BLaER1 (cell line): ENCODE results near the gene RARRES2.

Source experiments
- H3K27ac ChIP-seq: shearing (Covaris generic); formaldehyde crosslinking; 2 replicates; pipeline ENCODE4 v1.8.1; 2022
- H3K27me3 ChIP-seq: shearing (Covaris generic); formaldehyde crosslinking; 2 replicates; pipeline ENCODE4 v1.8.1; 2022
- H3K36me3 ChIP-seq: shearing (Covaris generic); formaldehyde crosslinking; 2 replicates; pipeline ENCODE4 v1.8.1; 2022
- H3K4me1 ChIP-seq: shearing (Covaris generic); formaldehyde crosslinking; 2 replicates; pipeline ENCODE4 v1.8.1; 2022
- H3K4me2 ChIP-seq: shearing (Covaris generic); formaldehyde crosslinking; 2 replicates; pipeline ENCODE4 v1.8.1; 2022
- H3K4me3 ChIP-seq: shearing (Covaris generic); formaldehyde crosslinking; 2 replicates; pipeline ENCODE4 v1.8.1; 2022
- H3K9ac ChIP-seq: shearing (Covaris generic); formaldehyde crosslinking; 2 replicates; pipeline ENCODE4 v1.8.1; 2022
- H3K9me3 ChIP-seq: shearing (Covaris generic); formaldehyde crosslinking; 2 replicates; pipeline ENCODE4 v1.8.1; 2022
- H4K20me1 ChIP-seq: shearing (Covaris generic); formaldehyde crosslinking; 2 replicates; pipeline ENCODE4 v1.8.1; 2022
- Cebpa-rat ChIP-seq: shearing (Covaris generic); IDR thresholded peaks from 2 replicates; pipeline ENCODE4 v1.8.1; 2022

The RARRES2 gene

GRCh38 chr7:150340024-150340749 lies 1.2 kb downstream of the RARRES2 start:
- no peak for TF ChIP-seq Cebpa-rat
- Histone ChIP-seq H3K4me1 (no peaks in the 10 kb centered on the region), H3K4me3 (no peak overlapping the region), H3K9me3 (peaks cover 39% of the 10 kb centered on the region), H3K4me2 (no peak overlapping the region), H3K9ac (no peak overlapping the region), H3K27ac (no peak overlapping the region), H3K27me3 (peaks cover 33% of the 10 kb centered on the region), H4K20me1 (no peaks in the 10 kb centered on the region), H3K36me3 (no peaks in the 10 kb centered on the region)

- H3K27me3 ChIP-seq: peaks cover 33% of the 10 kb centered on the region
- H3K4me2 ChIP-seq: no peak overlapping the region
- no peak for TF ChIP-seq Cebpa-rat
- no peak overlapping the region for H3K4me3 ChIP-seq
- H3K9me3 ChIP-seq: peaks cover 31% of the 10 kb centered on the region
- H4K20me1 ChIP-seq: no peaks in the 10 kb centered on the region
- no peak overlapping the region for H3K9ac ChIP-seq
- no peak overlapping the region for H3K27ac ChIP-seq
- H3K36me3 ChIP-seq: no peaks in the 10 kb centered on the region
- no peaks in the 10 kb centered on the region for H3K4me1 ChIP-seq
Measured at GRCh38 chr7:150339409-150339809, 2.0 kb downstream of the RARRES2 start.

DNA sequence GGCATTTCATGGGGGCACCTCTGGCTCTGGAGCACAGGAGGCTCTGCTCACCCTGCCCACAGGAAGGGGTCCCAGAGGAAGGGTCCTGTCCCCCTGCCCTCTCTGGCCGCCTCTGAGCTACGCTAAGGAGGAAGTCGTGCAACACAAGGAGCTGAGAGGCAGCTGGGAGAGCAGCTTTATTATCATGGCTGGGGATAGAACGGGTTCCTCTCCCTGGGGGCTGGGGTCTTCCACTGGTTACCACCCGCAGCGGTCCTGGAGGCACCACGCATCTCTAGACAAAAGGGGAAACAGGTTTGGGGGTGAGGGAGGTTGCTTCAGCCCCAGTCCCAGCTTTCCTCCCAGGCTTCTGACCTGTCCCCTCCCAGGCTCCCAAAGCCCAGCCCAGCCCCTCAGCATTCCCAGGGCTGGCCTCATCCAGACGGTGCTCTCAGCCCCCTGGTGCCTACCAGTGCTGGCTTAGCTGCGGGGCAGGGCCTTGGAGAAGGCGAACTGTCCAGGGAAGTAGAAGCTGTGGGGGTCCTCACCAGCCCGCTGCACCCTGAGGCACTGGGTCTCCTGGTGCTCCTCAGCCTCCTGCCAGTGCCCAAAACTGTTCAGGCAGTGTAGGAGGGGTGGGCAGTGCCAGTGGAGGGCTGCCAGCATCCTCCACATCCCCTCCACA lies 3.1 kb downstream of the RARRES2 start:
- Histone ChIP-seq H3K9ac (no peak overlapping the region), H3K9me3 (peaks cover 23% of the 10 kb centered on the region), H3K27me3 (peaks cover 33% of the 10 kb centered on the region), H3K4me3 (no peak overlapping the region), H3K36me3 (no peaks in the 10 kb centered on the region), H4K20me1 (no peaks in the 10 kb centered on the region), H3K4me1 (no peaks in the 10 kb centered on the region), H3K27ac (no peak overlapping the region), H3K4me2 (no peak overlapping the region)
- TF ChIP-seq Cebpa-rat: no peak

DNA sequence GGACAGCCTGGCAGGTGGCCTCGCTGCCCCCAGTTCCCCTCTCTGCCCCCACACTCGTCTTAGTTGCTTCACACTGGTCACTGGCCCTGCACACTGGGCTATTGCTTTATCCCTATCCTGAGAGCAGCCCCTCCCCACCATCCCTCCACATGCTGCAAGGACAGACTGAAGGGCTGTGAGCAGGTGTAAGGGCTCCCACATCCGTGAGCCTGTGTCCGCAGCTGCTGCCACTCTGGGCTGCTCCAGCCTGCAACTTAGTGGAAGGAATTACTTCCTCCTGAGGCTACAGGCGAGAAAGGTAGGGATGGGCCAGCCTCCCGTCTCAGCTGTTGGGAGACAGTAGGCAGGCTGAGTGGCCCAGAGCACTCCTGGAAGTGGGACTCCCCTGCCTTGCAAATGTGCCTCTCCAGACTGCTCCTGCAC lies 3.8 kb downstream of the RARRES2 start:
- no peak overlapping the region for H3K27ac ChIP-seq
- no peak overlapping the region for H3K4me2 ChIP-seq
- no peak overlapping the region for H3K9ac ChIP-seq
- H3K4me1 ChIP-seq: no peaks in the 10 kb centered on the region
- peaks cover 17% of the 10 kb centered on the region for H3K9me3 ChIP-seq
- TF ChIP-seq Cebpa-rat: no peak
- H4K20me1 ChIP-seq: no peaks in the 10 kb centered on the region
- peaks cover 33% of the 10 kb centered on the region for H3K27me3 ChIP-seq
- H3K4me3 ChIP-seq: no peak overlapping the region
- no peaks in the 10 kb centered on the region for H3K36me3 ChIP-seq

- no peak overlapping the region for H3K4me3 ChIP-seq
- no peak overlapping the region for H3K9ac ChIP-seq
Measured at GRCh38 chr7:150337179-150337578, 4.2 kb downstream of the RARRES2 start.

GRCh38 chr7:150336746-150337145 lies 4.7 kb downstream of the RARRES2 start:
- Histone ChIP-seq H3K4me2 (no peak overlapping the region), H3K4me1 (no peaks in the 10 kb centered on the region), H3K9ac (no peak overlapping the region), H4K20me1 (no peaks in the 10 kb centered on the region), H3K27ac (no peak overlapping the region), H3K4me3 (no peak overlapping the region), H3K27me3 (peaks cover 27% of the 10 kb centered on the region), H3K9me3 (peaks cover 7% of the 10 kb centered on the region), H3K36me3 (no peaks in the 10 kb centered on the region)
- TF ChIP-seq Cebpa-rat: no peak

More at GRCh38 chr7:150337179-150337578, 4.2 kb downstream of the RARRES2 start:
- Histone ChIP-seq H3K4me1 (no peaks in the 10 kb centered on the region), H3K27me3 (peaks cover 31% of the 10 kb centered on the region), H3K9me3 (peaks cover 12% of the 10 kb centered on the region), H3K36me3 (no peaks in the 10 kb centered on the region), H4K20me1 (no peaks in the 10 kb centered on the region), H3K27ac (no peak overlapping the region), H3K4me2 (no peak overlapping the region)
- no peak for TF ChIP-seq Cebpa-rat

GRCh38 chr7:150335774-150336112 lies 5.7 kb downstream of the RARRES2 start:
- Histone ChIP-seq H3K9ac (no peak overlapping the region), H3K4me1 (no peaks in the 10 kb centered on the region), H3K27ac (no peak overlapping the region), H3K36me3 (no peaks in the 10 kb centered on the region), H4K20me1 (no peaks in the 10 kb centered on the region), H3K27me3 (peaks cover 19% of the 10 kb centered on the region), H3K9me3 (0 out of 2 replicates have a peak, but pooled peaks cover under 1% of the 10 kb centered on the region), H3K4me3 (no peak overlapping the region), H3K4me2 (no peak overlapping the region)
- TF ChIP-seq Cebpa-rat: no peak

DNA sequence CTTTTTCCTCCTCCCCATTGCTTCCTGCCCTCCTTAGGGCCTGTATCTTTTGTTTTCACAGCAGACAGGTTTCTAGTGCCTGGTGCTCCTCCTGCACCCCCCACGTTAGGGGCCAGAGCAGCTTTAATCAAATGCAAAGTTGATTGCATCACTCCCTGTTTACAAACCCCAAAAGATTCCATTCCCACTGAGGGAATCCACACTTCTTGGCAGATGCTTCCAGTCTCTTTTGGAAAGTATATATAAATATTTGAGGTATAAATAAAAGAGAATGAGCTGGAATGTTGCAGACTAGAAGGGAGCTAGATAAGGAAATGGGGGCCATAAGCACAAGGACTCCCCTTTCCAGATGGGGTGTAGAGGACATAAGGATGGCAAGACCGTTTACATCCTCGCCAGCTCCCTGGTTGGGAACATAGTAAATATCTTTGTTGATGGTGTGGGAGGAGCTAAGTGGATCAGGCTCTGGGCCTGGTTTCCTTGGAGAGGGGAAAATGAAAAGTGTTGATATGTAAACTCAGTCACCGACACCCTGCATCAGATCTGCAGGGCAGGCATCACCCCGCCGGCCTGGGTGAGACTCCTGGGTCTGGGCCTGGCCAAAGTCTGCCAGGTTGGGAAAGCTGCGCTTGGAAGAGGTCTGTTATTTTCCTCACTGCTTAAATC lies 6.2 kb downstream of the RARRES2 start:
- Histone ChIP-seq H3K9me3 (no peaks in the 10 kb centered on the region), H3K4me3 (no peak overlapping the region), H4K20me1 (no peaks in the 10 kb centered on the region), H3K9ac (no peak overlapping the region), H3K27ac (no peak overlapping the region), H3K27me3 (peaks cover 16% of the 10 kb centered on the region), H3K4me2 (no peak overlapping the region), H3K36me3 (no peaks in the 10 kb centered on the region), H3K4me1 (no peaks in the 10 kb centered on the region)
- TF ChIP-seq Cebpa-rat: no peak

DNA sequence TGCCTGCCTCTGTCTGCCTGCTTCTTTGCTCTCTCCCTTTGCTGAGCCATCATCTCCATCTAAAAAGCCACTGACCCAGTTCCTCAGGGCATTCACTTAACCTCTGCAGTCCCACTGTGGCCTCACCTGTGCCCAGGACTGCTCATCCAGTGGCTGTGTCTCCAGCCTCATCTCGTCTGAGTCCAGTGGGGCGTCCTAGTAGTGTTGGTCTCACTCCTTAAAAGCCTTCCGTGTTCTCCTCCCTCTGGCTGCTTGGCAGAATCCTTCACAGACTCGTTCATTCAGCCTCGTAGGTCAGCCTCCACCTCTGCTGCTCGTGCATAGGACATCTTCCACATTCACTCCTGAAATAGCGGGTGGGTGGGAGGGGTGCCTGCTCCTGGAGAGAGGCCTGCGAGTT lies 7.3 kb downstream of the RARRES2 start:
- Histone ChIP-seq H3K36me3 (no peaks in the 10 kb centered on the region), H3K9me3 (no peaks in the 10 kb centered on the region), H4K20me1 (no peaks in the 10 kb centered on the region), H3K9ac (no peak overlapping the region), H3K4me2 (no peak overlapping the region), H3K27me3 (0 out of 2 replicates have a peak, but pooled peaks cover 4% of the 10 kb centered on the region), H3K4me1 (no peaks in the 10 kb centered on the region), H3K4me3 (no peak overlapping the region), H3K27ac (no peak overlapping the region)
- TF ChIP-seq Cebpa-rat: no peak

DNA sequence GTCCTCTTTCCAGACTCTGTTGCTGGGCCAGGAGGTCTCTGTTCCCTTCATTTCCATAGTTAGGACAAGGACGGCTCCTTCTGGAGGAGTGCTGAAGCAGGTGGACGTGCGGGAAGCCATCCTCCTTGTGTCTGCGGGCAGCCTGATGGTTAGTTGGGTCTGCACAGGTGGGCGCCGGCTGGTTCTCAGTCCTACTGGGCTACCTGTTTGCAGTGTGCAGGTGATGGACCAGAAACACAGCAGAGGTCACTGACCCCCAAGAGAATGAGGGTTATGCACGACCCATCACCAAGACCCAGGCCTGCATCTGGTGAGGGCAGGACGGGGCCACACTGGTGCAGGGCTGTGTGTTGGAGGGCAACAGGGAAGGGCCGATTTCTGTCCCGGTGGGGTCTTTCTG lies 7.8 kb downstream of the RARRES2 start:
- Histone ChIP-seq H3K27me3 (no peaks in the 10 kb centered on the region), H3K27ac (no peak overlapping the region), H4K20me1 (no peaks in the 10 kb centered on the region), H3K9me3 (no peaks in the 10 kb centered on the region), H3K4me2 (no peak overlapping the region), H3K9ac (no peak overlapping the region), H3K4me3 (no peak overlapping the region), H3K36me3 (no peaks in the 10 kb centered on the region), H3K4me1 (no peaks in the 10 kb centered on the region)
- TF ChIP-seq Cebpa-rat: no peak
